Activated T-cell treated with anti-CD3 and anti-CD28 coated beads, Interleukin-2, amount 50 U/mL, for 4 hours (primary cell): ENCODE results near the gene ACAT2. TPM values are rescaled to one million over a fixed set of nuclear protein-coding genes. Genes with fewer than 3 reads are reported as not detected.
"Not testable (repeated sequence)": the region's sequence is repeated elsewhere in the genome, so short reads cannot be mapped to it uniquely, and the experiment has no call there.

Experiments used
- ATAC-seq, 2 donors: fragments of 200-7000 bp; cut with Tn5 transposase; one replicate each; pipeline ENCODE4 v1.10.0; 2021
- DNase-seq: peaks from one replicate; pipeline ENCODE4 v3.0.0-alpha.2; 2020
- H3K27me3 Mint-ChIP-seq: one replicate; pipeline ENCODE4 v1.8.0; 2021; ENCODE audit warnings: low read depth, mixed read lengths
- H3K36me3 Mint-ChIP-seq: one replicate; pipeline ENCODE4 v1.8.0; 2022; ENCODE audit warnings: mixed read lengths; ENCODE audit not compliant: insufficient read depth
- H3K4me1 Mint-ChIP-seq: one replicate; pipeline ENCODE4 v1.8.0; 2021; ENCODE audit warnings: low read depth, mixed read lengths
- H3K4me3 Mint-ChIP-seq: one replicate; pipeline ENCODE4 v1.8.0; 2021; ENCODE audit warnings: mild to moderate bottlenecking, moderate library complexity, mixed read lengths
- H3K9me3 Mint-ChIP-seq: one replicate; pipeline ENCODE4 v1.8.0; 2021; ENCODE audit warnings: mixed read lengths
- total RNA-seq, 3 donors: library from RNA; stranded (reverse); gene quantifications; one replicate each; pipeline ENCODE4 v1.2.1, GENCODE V29; 2021

ACAT2 gene
- total RNA-seq, 3 donors from 2014 or later, result 37.2 to 49.0 (median 44.1) TPM

- DNase-seq, result no peak
- Mint-ChIP-seq H3K27me3 (no peaks in the 10 kb centered on the region), H3K4me1 (peaks cover 21% of the 10 kb centered on the region), H3K4me3 (no peak overlapping the region), H3K36me3 (no peaks in the 10 kb centered on the region), H3K9me3 (no peaks in the 10 kb centered on the region)
- ATAC-seq, result no peak
Measured at GRCh38 chr6:159823953-159824352, 62.1 kb downstream of the ACAT2 start.

GRCh38 chr6:159824690-159825089 is 62.8 kb downstream of the ACAT2 start:
- not testable (repeated sequence) for H3K36me3 Mint-ChIP-seq, ATAC-seq

GRCh38 chr6:159826004-159826403 is 64.2 kb downstream of the ACAT2 start:
- H3K4me3 Mint-ChIP-seq, result no peak overlapping the region
- DNase-seq (no peak), ATAC-seq (no peak)
- no peaks in the 10 kb centered on the region for H3K36me3 Mint-ChIP-seq
- no peaks in the 10 kb centered on the region for H3K9me3 Mint-ChIP-seq
- H3K27me3 Mint-ChIP-seq, result no peaks in the 10 kb centered on the region
- H3K4me1 Mint-ChIP-seq, result peaks cover 7% of the 10 kb centered on the region

More at GRCh38 chr6:159824690-159825089, 62.8 kb downstream of the ACAT2 start:
- H3K9me3 Mint-ChIP-seq, DNase-seq, H3K4me3 Mint-ChIP-seq, H3K27me3 Mint-ChIP-seq: not testable (repeated sequence)
- H3K4me1 Mint-ChIP-seq, result peaks cover 17% of the 10 kb centered on the region

- ATAC-seq (no peak), DNase-seq (no peak)
- Mint-ChIP-seq H3K9me3 (no peaks in the 10 kb centered on the region), H3K4me1 (peaks cover 6% of the 10 kb centered on the region), H3K4me3 (no peak overlapping the region), H3K27me3 (no peaks in the 10 kb centered on the region), H3K36me3 (no peaks in the 10 kb centered on the region)
Measured at GRCh38 chr6:159826968-159827647, 65.3 kb downstream of the ACAT2 start.

GRCh38 chr6:159828074-159828473 is 66.2 kb downstream of the ACAT2 start:
- Mint-ChIP-seq H3K27me3 (no peaks in the 10 kb centered on the region), H3K9me3 (no peaks in the 10 kb centered on the region), H3K4me1 (peaks cover 8% of the 10 kb centered on the region), H3K4me3 (no peak overlapping the region), H3K36me3 (no peaks in the 10 kb centered on the region)
- ATAC-seq (no peak), DNase-seq (no peak)

Other genes starting within 250 kb of the ACAT2 start
- gene SOD2, start 68.8 kb upstream of the ACAT2 start, total RNA-seq, result 100 to 1,000 TPM; 116 to 147 (median 133) TPM
- gene WTAP, start 34.5 kb upstream of the ACAT2 start, total RNA-seq, result 100 to 1,000 TPM; 103 to 108 (median 104) TPM
- 100 to 1,000 TPM; 623 to 691 (median 686) TPM for gene TCP1, start 27.6 kb downstream of the ACAT2 start, total RNA-seq
- gene MRPL18, start 28.4 kb downstream of the ACAT2 start, total RNA-seq, result 100 to 1,000 TPM in 2 of 3 donors, 10 to 100 TPM in 1; 99.8 to 111 (median 101) TPM
- gene PNLDC1, start 38.2 kb downstream of the ACAT2 start, total RNA-seq, result 1 to 10 TPM in 1 of 3 donors, under 1 TPM in 2; 0.14 to 2.0 (median 0.30) TPM
- not detected for gene MAS1, start 128.9 kb downstream of the ACAT2 start, total RNA-seq
- 10 to 100 TPM; 44.9 to 65.3 (median 58.2) TPM for gene IGF2R, start 207.0 kb downstream of the ACAT2 start, total RNA-seq